Jurkat, Clone E6-1 (cell line): Measurements from ENCODE around the gene GPATCH2.
"Not testable (repeated sequence)": the region's sequence is repeated elsewhere in the genome, so short reads cannot be mapped to it uniquely, and the experiment has no call there.

Source experiments
- DNase-seq: peaks from one replicate; pipeline ENCODE4 v3.0.0-alpha.2; 2011; ENCODE audit warnings: low read depth, low spot score
- H3K4me3 ChIP-seq: 2 replicates; pipeline ENCODE4 v1.5.1; 2011; ENCODE audit warnings: mild to moderate bottlenecking, low read length, control low read depth, moderate library complexity

GPATCH2 gene

DNA sequence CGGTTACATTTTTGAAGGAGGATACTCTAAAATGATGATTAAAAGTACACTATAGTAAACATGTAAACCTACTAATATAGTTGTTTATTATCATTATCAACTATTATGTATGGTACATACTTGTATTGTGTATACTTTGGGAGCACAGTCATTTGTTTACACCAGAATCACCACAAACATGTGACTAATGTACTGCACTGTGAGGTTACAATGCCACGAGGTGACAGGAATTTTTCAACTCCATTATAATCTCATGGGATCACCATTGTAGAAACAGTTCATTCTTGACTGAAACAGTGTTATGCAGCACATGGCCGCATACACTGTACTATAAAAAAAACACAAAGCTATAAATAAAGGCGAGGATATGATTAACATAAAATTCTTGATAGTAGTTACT lies 44.3 kb downstream of the GPATCH2 start:
- DNase-seq = no peak
- H3K4me3 ChIP-seq = no peak overlapping the region

DNA sequence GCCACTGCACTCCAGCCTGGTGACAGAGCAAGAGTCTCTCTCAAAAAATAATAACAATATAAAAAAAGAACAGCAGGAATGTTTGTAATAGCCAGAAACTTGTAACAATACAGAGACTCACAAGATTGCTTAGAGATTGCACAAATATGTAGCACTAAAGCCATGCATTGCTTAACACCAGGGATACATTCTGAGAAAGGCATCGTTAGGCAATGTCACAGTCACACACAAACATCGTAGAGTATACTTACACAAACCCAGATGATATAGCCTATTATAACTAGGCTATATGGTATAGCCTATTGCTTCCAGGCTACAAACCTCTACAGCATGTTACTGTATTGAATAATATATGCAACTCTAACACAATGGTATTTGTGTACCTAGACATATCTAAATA lies 45.3 kb downstream of the GPATCH2 start:
- no peak for DNase-seq
- no peak overlapping the region for H3K4me3 ChIP-seq

DNA sequence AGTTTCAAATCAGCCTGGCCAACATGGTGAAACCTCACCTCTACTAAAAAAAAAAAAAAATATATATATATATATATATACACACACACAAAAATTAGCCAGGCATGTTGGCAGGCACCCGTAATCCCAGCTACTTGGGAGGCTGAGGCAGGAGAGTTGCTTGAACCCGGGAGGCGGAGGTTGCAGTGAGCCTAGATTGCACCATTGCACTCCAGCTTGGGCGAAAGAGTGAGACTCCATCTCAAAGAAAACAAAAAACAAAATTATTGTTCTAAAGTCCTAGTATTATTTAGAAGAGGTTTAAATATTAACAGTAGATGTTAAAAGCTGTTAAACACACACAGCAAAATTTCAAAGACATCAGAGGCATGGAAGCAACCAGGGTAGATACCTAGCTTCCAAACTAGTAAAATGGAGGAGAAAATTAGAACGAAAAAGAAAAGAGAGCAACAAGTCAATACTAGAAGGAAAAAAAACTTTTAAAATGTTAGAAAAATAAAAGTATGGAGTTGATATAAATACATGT lies 46.5 kb downstream of the GPATCH2 start:
- not testable (repeated sequence) for DNase-seq, H3K4me3 ChIP-seq

DNA sequence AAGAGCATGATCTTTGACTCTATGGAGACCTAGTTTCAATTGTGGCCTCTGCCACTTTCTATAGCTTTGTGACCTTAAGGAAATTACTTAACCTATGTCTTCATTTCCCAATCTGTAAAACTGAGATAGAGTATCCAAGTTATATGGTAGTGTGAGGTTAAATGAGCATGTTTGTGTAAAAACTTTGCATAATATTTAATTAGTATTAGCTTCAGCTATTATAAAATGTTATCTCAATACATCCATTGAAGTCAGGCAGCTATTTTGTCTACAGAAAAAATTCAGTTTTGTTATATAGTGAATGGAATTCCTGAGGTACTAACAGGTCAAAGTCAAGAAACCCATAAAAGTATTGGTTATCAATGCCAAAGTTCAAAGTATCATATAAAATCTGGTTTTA lies 53.6 kb downstream of the GPATCH2 start:
- DNase-seq = no peak
- H3K4me3 ChIP-seq = no peak overlapping the region

DNA sequence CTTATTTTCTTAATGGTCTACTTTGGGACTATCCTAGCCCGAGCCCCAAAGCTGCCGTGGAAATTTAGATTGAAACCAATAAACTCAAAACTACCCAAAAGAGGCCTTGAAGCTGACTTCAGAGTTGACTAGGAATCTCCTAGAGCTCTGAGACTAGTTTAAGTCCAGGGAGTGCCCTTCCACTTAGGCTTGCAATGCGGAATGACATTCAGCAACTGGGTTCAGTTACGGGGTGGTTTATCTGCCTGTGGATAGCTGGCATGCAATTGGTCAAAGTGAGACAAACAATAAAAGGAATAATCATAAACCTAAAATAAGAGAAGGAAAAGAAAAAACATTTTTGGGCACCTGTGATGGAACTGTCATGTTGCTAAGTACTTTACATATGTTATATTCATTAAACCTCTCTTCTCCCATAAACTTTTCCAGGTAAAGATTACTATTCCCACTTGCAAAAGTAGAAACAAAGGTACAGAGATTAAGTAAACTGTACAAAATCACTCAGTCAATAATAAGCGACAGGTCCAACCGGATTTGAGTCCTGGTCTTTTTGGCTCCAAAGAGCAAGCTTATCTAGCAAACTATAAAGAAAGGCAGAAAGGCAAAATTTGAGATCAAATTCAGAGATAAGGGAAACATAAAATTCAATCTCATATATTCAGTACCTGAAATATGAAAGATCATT lies 56.5 kb downstream of the GPATCH2 start:
- H3K4me3 ChIP-seq = no peak overlapping the region
- no peak for DNase-seq

DNA sequence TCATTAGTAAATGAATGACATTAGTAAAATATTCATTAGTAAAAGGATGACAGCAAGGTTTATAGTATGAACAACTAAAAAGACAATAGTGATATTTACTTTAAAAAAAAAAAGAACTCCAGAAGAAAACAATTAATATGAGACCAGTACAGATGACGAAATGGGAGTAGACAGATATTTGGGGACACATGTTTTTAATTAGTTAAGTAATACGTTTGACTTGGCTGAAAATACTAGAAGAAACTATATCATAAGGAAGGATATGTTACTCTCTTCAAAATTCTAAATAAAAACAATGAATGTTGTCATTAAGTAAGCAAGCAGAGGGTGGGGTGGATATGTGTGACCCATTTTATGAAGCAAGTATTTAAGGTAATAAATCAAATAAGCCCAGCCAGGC lies 61.9 kb downstream of the GPATCH2 start:
- DNase-seq = no peak
- no peak overlapping the region for H3K4me3 ChIP-seq

DNA sequence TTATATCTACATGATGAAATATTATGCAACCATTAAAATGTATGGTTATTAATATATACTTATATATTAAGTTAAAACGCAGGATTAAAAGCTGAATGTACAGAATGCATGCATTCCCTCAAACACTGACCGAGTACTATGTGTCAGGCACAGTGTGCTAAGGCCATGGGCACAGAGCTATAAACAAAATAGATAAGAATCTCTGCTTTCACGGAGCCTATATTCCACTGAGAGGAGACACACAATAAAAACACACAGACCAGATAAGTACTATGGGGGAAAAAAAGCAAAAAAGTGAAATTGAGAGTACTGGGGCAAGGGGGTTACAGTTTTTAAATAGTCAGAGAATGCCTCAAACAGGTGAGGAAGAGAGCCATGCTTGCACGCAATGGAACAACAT lies 62.7 kb downstream of the GPATCH2 start:
- no peak for DNase-seq
- H3K4me3 ChIP-seq = no peak overlapping the region

DNA sequence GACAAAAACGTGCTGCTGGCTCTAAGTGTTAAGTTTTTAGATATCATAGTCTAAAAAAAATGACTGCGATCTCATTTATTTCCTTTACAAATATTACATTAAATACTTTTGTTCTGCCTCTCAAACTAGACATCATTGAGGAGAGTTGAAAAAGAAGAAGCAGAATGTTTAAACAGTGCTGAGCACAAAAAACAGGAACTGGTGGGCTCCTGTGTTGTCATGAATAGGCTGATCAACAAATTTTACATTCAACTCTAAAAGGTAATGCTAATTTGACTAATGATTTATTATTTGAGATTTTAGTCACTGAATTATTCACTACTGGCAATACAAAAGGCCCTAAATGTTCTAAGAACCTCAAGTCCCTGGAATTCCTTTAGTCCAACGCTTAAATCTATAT lies 66.1 kb downstream of the GPATCH2 start:
- no peak for DNase-seq
- H3K4me3 ChIP-seq = no peak overlapping the region

DNA sequence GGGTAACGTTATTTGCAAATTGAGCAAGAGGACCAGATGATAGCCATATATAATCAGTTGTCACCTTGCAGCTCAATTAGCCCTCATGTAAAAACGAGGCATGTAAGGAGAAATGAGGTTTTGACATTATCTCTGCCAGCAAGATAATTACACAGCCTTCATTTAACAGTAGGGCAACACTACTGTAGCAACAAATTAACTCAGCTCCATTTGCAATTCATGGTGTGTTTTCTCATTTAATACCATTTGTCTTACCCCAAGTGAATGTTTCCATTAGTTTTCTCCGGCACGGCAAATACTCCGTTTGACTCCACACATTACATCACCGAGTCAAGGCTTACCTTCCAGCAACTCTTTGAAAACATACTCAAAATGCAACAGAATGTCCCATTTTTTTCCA lies 66.7 kb downstream of the GPATCH2 start:
- H3K4me3 ChIP-seq = no peak overlapping the region
- DNase-seq = no peak

DNA sequence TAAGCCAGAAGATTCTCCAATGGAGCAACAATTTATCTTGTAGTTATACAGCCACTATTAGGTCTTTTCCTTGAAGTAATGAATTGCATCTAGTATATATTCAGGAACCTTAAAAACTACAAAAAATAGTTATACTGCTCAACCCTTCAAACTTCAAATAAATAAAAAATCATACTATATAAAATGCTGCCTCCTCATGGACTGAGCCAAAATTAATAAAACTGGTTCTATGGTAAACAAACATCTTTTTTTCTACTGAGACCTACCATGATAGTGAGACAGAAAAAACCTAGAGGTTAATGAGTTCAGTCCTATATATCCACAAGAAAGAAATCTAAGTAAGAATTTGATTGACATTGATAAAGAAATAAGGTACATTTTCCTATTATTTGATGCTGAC lies 67.7 kb downstream of the GPATCH2 start:
- no peak for DNase-seq
- no peak overlapping the region for H3K4me3 ChIP-seq

DNA sequence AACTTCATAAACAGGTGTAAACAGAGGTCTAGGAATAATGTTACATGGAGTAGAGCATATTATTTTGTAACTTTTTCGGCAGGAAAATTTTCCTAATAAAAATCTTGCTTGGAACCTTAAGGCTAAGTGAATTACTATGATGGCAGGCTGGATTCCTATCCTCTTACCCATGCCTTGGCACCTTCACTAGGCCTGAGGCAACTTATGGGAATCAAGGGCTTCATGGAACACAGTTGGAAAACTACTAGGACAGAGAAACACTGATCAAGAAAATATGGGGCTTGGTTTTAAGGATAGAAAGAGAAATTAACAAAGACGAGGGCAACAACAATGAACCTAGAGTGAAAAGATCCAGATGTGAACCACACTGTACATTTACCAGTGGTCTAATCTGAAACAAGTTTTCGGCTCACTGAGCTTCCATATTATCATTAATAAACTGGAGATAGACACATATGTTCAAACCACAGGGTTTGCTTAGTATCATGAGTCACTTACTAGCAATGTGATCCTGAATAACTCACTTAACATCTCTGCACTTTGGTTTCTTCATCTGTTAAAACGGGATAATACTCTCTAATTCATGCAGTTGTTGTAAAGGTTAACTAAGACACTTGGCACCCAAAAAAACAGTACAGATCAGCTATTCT lies 68.5 kb downstream of the GPATCH2 start:
- no peak for DNase-seq
- no peak overlapping the region for H3K4me3 ChIP-seq

DNA sequence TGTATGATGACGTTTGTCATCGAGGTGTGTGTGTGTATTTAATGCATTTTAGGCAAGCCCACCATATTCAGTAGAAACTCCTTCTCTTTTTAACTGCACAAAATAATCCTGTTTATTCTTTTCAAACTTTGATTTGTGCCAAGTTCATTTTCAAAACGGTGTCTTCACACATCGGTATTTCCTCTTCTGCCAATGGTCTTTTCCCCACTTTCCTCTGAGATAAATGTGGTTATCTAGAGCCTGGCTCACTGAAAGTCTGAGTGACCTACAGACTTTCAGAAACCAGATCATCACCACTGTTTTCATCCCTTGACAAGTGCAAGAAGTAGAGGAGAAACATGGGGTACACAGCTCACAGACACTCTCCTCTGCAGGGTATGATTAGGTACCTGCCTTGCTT lies 69.4 kb downstream of the GPATCH2 start:
- DNase-seq = no peak
- H3K4me3 ChIP-seq = no peak overlapping the region

DNA sequence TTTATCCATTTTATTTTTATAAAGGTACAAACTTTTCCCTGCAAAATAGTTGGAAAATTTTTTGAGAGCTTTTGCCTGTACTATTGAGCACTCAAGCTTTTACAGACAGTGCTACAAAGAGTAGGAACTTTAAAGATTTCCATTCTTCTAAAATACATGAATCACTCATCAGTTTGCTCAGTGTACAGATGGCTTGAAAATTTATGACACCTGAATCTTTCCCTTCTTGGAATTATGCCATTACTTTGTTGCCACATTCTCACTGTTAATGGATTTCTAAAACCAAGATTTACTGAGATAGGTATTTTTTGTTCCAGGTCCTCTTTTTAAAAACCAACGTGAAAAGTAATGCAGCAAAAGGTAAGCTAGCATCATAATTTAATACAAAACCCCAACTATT lies 76.0 kb downstream of the GPATCH2 start:
- H3K4me3 ChIP-seq = no peak overlapping the region
- no peak for DNase-seq

DNA sequence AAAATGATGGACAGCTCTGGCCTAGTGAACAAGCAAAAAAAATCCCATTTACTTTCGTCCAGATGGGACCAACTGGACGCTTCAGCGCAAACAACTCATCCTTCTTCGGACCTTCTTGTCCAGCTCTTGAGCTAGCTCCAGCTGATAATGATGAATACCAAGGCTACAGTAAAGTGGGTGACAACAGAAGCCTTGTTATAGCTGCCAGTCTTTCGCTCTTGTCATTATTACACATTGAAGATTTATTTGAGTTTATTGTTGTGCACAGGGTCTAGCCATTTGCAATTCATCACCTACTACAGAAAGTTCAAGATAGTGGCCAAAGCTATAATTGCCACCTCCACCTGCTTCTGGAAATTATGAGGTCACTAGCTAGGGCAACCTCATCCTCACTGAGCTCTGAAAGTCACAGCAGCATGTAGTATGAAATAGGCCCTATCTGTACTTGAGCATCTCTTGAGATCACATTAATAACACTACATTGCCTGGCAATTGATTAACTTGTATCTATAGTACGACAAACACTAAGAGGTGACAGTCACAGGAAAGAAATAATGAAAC lies 76.9 kb downstream of the GPATCH2 start:
- H3K4me3 ChIP-seq = no peak overlapping the region
- no peak for DNase-seq

DNA sequence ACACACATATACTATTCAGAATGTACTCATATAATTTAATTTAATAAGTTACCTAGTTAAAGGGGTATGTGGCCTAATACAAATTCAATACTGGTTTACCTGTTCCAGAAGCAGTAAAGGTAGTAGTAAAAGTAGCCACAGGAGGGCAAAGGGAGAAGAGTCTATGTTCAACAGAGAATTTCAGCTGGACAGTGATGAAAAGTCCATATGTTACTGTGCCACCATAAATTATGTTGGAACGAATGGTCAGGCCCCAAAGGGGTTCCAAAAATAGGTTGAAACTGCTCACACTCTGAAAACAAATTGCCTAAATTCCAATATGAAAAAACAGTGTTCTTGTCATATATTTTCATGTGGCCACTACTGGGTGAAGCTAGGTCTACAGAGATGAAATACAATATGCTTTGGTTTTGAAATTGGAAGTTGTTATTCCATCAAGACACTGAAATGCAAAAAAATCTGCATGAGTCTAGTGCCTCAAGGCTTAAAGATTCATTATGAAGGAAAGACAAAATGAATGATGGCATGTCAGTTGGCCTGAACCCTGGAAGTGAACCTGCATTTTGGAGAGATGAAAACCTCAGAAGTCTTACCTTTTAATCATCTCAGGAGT lies 78.4 kb downstream of the GPATCH2 start:
- DNase-seq = no peak

DNA sequence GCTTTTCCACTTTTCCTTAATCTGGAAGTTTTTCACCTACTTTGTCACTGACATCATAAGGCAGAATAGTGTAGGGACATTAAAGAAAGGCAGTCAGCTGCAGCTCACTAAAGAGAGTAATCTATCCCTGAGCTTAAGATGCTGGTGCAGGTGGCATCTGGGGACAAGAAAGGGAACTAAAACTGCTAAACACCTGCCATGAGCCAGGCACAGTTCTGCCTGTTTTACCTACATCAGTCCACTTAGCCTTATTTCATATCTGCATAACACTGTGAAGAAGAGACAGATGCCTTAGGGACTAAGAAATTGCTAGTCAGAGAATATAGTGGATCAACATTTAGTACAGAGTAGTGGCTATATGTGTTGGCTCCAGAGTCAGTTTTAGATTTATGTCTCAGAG lies 88.1 kb downstream of the GPATCH2 start:
- DNase-seq = no peak
- no peak overlapping the region for H3K4me3 ChIP-seq

More for the DNA sequence above, 78.4 kb downstream of the GPATCH2 start:
- no peak overlapping the region for H3K4me3 ChIP-seq

DNA sequence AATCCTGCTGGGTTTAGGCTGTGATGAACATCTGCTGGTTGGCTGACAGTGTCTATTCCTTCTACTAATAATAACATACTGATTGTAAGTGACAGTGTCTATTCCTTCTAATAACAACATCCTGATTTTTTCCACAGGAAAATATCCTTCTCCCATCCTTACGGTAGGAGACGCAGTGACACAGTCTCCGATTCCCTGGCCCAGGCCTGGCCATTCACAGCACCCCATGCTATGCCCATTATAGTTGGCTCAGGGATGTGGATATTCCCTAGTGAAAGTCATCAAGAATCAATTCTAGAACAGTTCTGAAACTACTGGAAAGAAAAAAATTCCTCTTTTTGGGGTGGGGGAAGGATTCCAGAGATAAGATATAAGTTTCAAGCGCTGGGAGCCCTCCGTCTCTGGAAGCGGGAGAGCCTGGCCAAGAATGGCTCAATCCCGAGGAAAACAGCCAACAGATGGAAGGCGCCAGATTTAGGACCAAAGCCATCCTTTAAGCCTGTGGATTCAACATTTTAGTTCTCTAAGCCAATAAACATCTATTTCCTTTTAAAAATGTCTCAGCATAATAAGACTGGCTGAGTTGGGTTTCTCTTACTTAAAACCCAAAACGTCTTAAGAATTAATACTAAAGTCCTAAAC lies 88.6 kb downstream of the GPATCH2 start:
- no peak overlapping the region for H3K4me3 ChIP-seq

DNA sequence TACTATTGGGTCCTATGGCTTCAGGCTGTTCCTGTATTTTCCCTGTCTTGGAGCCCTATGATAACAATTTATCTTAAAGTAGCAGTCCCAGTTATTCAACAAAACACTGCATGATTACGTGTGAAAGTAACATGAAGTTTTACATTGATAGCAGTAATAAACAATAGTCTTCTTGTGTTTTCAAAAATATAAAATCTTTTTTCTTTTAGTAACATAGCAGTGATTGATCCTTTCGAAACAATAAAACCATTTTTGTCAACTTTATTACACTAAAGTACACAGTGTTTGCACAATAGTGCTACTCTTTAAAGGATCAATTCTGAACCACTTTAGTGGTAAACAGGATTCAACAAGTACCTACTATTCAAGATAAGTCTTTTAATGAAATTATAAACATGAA lies 90.6 kb downstream of the GPATCH2 start:
- no peak overlapping the region for H3K4me3 ChIP-seq
- DNase-seq = no peak

More for the DNA sequence above, 88.6 kb downstream of the GPATCH2 start:
- DNase-seq = no peak

DNA sequence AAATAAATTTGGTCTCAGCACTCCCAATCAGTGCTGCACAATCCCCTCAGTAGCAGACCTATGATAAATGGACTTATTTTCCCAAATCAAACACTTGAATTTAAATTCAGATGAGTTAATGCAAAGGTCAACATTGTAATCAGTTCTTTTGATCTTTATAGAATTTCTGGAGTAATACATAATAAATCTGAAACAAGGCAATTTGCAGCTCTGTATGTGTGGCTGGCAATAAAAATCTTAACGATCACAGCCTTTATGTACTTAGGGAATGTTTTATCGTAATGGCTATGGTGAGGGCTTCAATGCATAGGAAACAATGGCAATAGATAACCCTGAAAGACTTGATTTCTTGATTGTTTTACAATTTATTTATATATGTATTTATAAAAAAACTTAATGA lies 91.4 kb downstream of the GPATCH2 start:
- DNase-seq = no peak

More for the DNA sequence above, 91.4 kb downstream of the GPATCH2 start:
- no peak overlapping the region for H3K4me3 ChIP-seq
